SHP77 (cell line): ENCODE results near the gene BTBD2.

Source experiments
- DNase-seq, 2 experiments: peaks; one replicate each; lab custom pipeline; 2025; lab: John Stamatoyannopoulos, UW

Gene BTBD2

GRCh38 chr19:1941146-1942077, 74.1 kb downstream of the BTBD2 start, which contains the start of gene CSNK1G2:
TSS of gene CSNK1G2 (plus strand) at chr19:1941172. CDS start at chr19:1969773, 28,601 bp downstream.
- DNase-seq = no peak

- DNase-seq = no peak
These were observed 77.4 kb downstream of the BTBD2 start for GRCh38 chr19:1938071-1938470.

- DNase-seq = no peak
These were observed 78.5 kb downstream of the BTBD2 start for GRCh38 chr19:1936916-1937610.

GRCh38 chr19:1936430-1936829, 79.1 kb downstream of the BTBD2 start:
- no peak for DNase-seq

GRCh38 chr19:1935484-1936208, 79.9 kb downstream of the BTBD2 start:
- peak; percentile 43 to 44 for DNase-seq
